ENCODE results near the gene OTOA. TPM values are rescaled to one million over a fixed set of nuclear protein-coding genes. Genes with fewer than 3 reads are reported as not detected.
"Not testable (repeated sequence)": the region's sequence is repeated elsewhere in the genome, so short reads cannot be mapped to it uniquely, and the experiment has no call there.

The OTOA gene
- total and polyA plus RNA-seq, 2 of the 13 experiments (the other 11 are each of a cell fraction or from before 2014, with no cell fraction given) = 0.05 to 0.15 TPM

GRCh38 chr16:21673469-21673868 is 9.7 kb downstream of the OTOA start (continued):
- no peak for TF ChIP-seq ZNF646 (CRISPR knock-in tag; IDR thresholded peaks at IDR 0.05)
- no peak for TF ChIP-seq TMF1 (CRISPR knock-in tag; IDR thresholded peaks at IDR 0.05; ENCODE audit: low read depth)
- no peak for TF ChIP-seq ZFYVE20 (CRISPR knock-in tag; IDR thresholded peaks at IDR 0.05; ENCODE audit: borderline replicate concordance, low read depth)
- TF ChIP-seq HNRNPLL (IDR thresholded peaks at IDR 0.05; ENCODE audit: low read depth, low read length, poor library complexity, severe bottlenecking) = no peak

- DNase-seq (ENCODE audit: low spot score); H3K27me3 ChIP-seq (ENCODE audit: control insufficient read depth in 1 of 2, insufficient read depth in 2 of 2, low read length in 2 of 2); H3K4me3 ChIP-seq (replicated peaks in 1 of 3; ENCODE audit: insufficient read depth in 1 of 3, low read depth in 2 of 3, low read length in 3 of 3); FAIRE-seq; H2AFZ ChIP-seq (ENCODE audit: low read length); intact Hi-C loops (cut with micrococcal nuclease; ENCODE audit: unreplicated experiment); in situ Hi-C loops (cut with HindIII; ENCODE audit: extremely low pct_ligation_motif_present, low pct_unique_long_range_greater_than_20kb); H3K36me3 ChIP-seq (replicated peaks in 1 of 2; ENCODE audit: control insufficient read depth in 1 of 2, insufficient read depth in 2 of 2, low read length in 2 of 2); ATAC-seq; POLR2A ChIA-PET; H3K4me2 ChIP-seq (ENCODE audit: low read depth, low read length); H4K20me1 ChIP-seq (ENCODE audit: insufficient read depth, low read length); H3K9ac ChIP-seq (ENCODE audit: insufficient read depth, low read depth, low read length); H3K79me2 ChIP-seq (ENCODE audit: insufficient read depth, low read length); H3K4me1 ChIP-seq (ENCODE audit: insufficient read depth, low read length); BruUV-seq (replicated peaks); H3K27ac ChIP-seq (ENCODE audit: extremely low read length, insufficient read depth, low read length); H3K9me3 ChIP-seq (ENCODE audit: low read length); CTCF ChIA-PET (ENCODE audit: low intra/inter-chr PET ratio, low total read pairs): not testable (repeated sequence)
- WGBS (ENCODE audit: low lambda C conversion rate) = 21% methylated on average over 4 of the region's 4 CpGs
These were observed 10.7 kb downstream of the OTOA start for GRCh38 chr16:21674456-21674855.
